Stimulated activated CD8-positive, alpha-beta memory T cell treated with anti-CD3 and anti-CD28 coated beads, Interleukin-4, amount 100 ng/mL, for 1 hour (primary cell): ENCODE results near the gene MGA.

Experiments used
- DNase-seq, 2 donors: peaks; one replicate each; pipeline ENCODE4 v3.0.0-alpha.2; 2020; ENCODE audit warnings: low read depth in 2 of 2, low spot score in 1 of 2

The MGA gene

DNA sequence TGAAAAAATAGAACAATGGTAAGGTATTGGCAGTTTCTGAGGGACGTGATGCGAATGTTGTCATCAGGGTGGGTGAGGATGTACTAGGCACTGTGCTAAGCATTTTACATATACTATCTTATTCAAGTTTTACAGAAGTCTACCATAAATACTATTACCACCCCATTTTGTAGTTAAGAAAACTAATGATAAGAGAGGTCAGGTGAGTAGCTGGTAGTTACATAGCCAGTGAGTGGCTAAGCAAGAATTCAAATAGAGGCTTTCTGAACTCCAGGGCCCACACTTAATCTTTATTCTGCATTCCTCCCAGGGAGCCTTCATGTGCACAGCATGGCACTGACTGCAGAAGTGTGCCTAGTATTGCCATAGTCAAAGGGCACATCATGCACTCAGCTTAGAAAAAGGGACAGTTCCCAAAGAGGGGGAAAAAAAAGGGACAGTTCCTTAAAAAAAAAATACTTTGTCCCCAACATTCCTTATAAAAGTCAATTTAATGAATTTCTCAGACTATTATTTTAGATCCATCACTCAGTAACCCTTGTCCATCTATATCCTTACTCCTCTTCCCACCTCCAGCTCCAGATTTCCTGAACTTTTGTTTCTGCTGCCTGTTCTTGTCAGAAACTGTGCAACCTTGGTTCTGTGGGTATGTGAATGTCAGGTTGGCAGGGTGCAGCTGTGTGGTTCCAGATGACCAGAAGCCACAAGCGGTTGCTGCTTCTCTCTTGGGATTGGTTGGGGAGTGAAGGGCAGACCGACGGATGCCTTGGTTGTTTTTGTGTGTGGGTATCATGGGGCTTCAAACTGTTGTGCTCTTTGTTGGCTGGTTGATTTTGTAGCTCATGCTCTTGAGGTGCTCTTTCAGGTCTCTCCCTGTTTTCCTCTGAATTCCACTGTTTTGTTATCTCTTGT, 122.4 kb downstream of the MGA start:
- no peak for DNase-seq

DNA sequence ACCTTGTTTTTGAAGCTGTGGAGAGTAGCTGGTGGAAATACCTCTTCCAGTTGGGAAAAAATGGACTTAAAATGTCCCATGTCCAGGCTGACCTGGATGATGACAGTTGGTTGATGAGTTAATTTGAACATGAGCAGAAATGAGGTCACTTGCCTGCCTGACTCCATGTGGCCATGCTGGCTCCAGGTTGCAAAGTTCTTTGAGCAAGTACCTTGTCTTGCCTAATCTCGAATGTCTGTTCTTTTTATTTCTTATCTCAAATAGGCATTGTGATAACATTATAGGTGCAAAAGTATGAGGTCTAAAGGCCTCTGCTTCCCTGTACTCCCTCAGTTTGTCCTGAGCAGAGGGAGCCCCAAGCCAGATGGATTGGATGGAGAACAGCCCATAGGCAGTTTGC, 123.1 kb downstream of the MGA start:
- no peak for DNase-seq

DNA sequence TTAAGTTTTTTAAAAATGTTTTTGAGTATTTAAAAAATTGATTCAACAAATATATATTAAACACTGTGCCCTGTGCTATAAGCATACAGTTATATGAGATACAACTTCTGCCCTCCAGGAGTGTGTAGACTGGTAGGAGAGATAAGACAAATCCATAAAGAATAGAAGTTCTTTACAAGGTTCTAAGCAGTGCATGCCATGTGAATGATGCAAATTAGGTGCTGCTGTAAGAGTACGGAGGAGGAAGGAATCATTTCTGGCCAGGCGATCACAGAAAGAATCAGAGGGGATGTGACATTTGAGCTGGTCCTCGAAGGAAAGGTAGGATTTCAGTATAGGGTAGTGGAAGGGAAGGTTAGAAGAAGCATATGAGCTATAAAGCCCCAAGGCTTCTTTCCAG, 128.1 kb downstream of the MGA start:
- no peak for DNase-seq

DNA sequence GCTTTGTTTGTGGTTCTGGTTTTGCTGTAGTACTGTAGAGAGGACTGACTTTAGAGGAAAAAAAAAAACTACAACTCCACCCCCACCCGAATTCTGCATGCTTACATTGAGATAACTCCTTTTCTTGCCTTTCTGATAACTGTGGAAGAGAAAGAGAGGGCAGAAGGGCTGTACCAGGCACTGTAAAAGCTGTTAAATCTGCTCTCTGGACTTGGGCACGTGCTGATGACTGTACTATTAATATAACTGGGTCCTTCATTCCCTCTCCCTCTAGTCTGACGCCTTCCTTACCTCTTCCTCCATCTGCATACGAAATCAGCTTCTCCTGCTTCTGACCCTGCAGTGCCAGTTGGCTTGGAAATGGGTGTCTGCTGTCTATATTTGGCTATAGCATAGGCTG, 129.0 kb downstream of the MGA start:
- DNase-seq, result no peak

DNA sequence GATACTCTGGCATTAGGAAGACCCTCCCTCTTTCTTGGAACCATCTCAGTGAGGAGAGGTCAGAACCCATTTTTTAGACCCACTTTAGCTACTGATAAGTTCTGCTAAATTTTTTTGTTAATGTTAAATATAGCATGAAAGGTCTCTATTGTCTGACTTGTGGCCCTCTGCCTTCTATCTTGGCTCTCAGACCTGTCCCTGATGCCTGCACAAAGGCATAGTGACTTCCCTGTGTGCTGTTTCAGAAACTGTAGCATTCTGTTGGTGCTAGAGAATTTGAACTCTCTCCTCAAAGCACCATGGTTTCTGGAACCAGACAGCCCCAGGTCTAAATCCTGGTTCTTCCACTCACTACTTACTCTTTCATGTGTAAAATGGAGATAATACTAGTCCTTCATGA, 129.5 kb downstream of the MGA start:
- DNase-seq, result no peak

DNA sequence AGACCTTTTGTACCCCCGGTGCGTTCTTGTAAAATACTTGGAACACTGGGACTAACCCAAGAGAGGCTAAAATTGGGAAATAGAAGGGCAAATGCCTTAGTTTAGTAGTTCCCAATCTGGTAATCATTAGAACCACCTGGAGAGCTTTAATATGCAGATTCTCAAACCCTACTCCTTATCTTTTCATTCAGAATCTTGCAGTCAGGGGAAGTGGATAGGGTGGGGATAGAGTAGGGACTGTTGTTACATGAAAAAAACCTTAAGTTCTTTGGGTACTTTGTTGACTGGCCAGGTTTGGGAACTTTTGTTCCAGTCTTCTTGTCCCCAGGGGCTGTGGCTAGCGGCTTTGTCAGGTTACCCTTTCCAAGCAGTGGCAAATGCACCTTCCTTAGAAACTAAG, 130.0 kb downstream of the MGA start:
- no peak for DNase-seq

GRCh38 chr15:41790756-41791546, 130.7 kb downstream of the MGA start:
- no peak for DNase-seq

- no peak for DNase-seq
Measured at GRCh38 chr15:41791547-41791937, 131.3 kb downstream of the MGA start.

DNA sequence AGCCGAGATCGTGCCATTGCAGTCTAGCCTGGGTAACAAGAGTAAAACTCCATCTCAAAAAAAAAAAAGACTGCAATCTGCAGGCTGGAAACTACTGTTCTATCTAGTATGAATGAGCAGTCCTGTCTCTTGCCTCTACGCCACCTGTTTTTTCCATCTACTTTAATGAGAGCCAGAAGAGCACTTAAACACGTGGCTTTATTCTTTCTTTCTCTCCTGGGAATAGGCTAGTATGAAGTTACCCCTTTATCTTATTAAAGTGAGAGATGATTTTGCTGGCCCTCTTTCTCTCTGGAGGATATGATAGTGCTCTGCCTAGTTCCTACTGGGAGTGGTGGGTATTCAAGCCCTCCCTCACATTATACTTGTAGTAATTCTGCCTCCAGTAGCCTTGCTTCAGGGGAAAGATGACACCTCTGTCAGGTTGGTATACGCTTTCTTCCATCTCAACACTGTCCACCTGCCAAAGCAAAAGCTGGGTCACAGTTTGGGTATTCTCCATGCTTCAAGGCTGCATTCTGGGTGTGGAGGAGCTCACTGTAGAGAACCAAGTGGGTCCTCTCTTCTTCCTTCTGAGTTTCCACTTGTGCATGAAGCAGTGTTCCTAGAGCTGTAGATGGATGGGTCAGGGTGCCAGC, 131.9 kb downstream of the MGA start:
- no peak for DNase-seq

DNA sequence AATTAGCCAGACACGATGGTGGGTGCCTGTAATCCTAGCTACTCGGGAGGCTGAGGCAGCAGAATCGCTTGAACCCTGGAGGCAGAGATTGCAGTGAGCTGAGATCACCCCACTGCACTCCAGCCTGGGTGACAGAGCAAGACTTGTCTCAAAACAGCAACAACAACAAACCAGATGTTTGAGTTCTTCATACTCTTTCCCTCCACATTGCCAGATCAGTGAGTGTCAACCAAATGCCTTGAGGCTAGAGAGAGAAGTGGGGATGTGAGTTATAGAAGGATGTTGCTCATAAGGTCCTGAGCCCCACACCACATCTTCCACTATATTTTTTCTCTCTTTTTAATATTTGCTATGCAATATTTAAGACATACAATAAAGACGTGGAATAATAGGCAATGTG, 133.9 kb downstream of the MGA start:
- no peak for DNase-seq

DNA sequence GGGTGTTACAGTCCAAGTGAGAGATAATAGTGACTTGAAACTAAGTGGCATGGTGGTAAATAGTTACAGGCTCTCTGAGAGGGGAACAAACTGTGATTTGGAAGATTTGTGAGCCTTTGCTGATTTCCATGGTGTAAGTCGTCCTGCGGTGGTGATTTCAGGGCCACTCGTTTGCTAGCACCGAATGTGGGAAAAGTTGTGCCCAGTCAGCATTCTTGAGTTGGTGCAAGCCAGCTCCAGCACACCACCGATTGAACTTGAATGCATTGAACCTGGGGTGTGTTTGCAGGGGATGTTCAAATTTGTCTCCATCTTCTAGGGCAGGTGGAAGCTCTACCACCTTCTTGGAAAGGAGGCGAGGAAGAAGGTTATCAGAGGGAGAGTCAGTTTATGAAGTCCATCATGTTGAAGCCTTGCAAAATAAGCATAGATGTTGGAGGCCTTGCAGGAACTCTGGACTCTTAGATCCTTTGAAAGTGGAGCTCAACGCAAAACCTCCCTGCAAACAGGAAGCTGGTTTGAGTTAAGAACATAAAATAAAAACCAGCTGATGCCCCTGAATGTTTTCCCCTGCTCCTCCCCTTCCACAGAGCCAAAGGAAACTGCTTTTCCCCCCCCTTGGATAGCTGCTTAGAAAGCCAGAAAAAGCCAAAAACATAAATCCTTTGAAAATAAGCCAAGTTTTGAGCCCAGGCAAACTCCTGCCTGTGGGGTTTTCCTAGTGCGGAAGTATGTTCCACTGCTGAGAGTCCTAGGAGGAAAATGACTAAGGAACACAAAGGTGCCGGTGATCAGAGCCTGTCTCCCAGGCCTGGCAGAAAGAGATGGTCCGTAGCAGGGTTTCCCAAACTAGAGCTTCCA, 136.0 kb downstream of the MGA start:
- DNase-seq, result no peak

DNA sequence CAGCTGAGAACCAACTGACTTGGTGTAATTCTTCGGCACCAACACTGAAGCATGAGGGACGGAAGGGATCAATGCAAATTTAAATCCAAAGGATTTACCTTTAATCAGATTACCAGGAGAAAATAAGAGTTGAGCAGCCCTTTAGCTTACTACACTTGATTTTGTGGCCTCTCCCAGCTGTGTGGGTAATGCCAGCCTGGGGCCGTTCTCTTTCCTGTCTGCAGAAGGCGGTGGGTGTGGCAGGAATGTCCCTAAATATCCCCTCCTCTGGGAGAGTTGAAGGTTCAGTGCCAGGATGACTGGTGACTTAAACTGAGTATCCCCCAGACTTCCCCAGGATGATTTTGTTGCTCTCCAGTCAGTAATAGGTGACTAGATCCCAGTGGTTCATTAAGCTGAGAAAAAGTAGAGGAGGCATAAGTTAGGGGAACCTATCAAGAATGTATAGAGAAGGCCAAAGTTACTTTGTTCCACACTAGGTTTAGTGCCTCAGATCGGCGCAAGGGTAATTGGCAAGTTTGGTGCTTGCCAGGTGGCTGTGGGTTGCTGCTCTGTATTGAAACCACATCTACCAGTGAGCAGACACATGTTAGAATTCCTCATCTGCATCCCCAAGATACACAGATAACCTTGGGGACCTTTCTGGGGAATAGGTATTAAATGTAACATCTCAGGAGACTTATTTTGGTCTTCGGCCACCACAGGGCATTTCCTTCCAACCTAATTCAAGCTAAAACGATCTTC, 137.2 kb downstream of the MGA start:
- DNase-seq, result no peak

DNA sequence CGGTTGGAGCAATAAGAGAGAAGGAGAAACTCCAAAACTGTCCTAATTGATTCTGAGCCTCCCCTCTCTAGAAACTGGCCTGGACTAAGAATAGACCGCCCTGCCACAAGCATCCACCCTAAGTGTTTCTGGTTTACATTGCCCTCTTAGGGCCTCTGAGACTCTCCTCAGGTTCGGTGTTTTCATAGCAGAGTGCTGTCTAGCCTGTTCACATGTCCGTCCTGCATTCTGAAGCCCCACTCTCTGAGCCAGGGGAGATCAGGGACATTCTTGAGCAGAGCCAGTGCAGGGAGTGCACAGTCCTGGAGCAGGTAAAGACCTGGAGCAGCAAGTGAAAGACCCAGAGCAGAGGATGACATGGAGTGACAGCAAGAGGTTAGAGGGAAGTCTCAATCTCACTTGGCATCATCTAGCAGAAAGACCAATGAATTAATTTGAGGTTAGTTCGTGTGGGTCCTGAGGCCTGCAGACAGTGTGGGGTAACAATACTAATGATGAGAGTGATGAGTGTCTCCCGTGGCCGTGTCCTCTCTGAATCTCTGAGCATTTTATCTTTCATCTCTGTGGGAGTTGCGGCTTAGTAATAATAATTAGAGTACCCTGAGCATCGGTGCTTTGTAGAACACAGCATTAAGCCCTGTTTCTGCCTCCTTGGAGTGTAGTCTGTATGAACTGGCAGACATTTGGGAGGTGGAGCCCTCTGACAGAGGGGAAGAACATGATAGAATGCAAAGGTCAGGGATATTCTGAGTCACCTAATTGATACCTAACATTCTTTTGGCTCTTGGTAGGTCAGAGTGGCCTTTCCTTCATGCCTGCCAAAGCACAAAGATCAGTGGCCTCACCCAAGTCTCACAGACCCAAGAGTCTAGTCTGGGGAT, 138.6 kb downstream of the MGA start:
- DNase-seq, result no peak

DNA sequence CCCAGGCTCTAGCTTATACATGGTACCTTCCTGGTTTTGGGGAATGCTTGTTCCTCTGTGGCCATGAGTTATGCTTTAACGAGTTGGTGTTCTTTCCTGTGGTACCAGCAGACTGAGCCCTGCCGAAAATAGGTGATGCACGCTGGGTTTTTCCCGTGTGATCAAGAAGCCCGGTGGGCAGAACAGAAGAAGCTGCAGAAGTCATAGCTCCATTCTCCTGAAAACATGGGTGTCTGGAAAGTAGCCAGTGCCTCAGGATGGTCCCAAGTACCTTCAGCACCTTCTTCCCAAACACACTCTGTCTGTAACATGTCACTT, 139.2 kb downstream of the MGA start:
- no peak for DNase-seq

DNA sequence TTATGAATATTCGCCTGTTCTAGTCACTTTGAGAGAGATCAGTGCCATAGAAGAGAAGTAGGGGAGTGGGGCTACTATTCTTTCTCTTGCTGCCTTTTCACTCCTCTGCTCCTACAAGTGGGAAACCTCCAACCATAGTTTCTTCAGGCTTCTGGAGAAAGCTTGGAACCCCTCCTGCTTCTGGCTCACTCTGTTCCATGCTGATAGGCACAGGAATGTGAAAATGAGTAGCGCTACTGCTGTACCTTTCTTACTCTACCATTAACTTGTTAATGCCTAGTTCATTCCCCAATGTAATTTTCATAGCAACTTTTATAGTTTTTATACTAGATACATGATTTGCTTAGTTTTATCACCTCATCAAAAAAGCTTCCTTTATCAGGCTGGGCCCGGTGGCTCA, 141.0 kb downstream of the MGA start:
- DNase-seq, result no peak

GRCh38 chr15:41801850-41802455, 141.7 kb downstream of the MGA start:
- DNase-seq, result no peak

DNA sequence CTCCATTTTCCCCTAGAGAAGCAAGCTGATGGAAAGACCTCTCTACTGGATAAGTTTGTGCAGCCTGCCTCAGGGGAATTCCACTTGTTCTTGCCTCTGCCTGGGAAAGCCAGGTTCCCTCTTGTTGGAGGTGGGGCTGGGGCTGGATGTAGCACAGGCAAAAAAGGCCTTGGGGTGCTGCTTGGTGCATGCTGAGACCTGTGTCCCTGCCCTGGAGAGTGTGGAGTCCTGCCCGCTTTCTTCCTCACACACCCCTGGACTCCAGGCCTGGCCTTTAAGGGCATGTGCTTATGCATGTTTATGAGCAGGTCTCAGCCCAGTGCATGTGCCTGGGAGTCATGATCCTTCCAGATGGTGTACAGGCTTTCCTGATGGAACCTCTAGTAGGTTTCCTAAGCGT, 144.2 kb downstream of the MGA start:
- no peak for DNase-seq

- no peak for DNase-seq
Measured at GRCh38 chr15:41804916-41805666, 144.9 kb downstream of the MGA start.
